Upper lobe of left lung (tissue), 4 donors: ENCODE measurements around the gene PRR33.

Experiments used
- CTCF ChIP-seq, 6 experiments: fragments of 450-650 bp in 4 of 6; fragments of 200-600 bp in 2 of 6; sonication (generic) in 2 of 6; IDR thresholded peaks; one replicate each; pipeline ENCODE4 v1.5.1; 2016 to 2019; ENCODE audit warnings: antibody characterized with exemption in 6 of 6
- POLR2A ChIP-seq, 4 donors: fragments of 450-650 bp; IDR thresholded peaks; one replicate each; pipeline ENCODE4 v1.5.1; 2016 to 2017; ENCODE audit warnings: antibody characterized with exemption in 4 of 4, mild to moderate bottlenecking in 2 of 4
- POLR2AphosphoS5 ChIP-seq, 2 donors: sonication (generic); formaldehyde crosslinking; IDR thresholded peaks; one replicate each; pipeline ENCODE4 v1.5.1; 2017; ENCODE audit warnings: antibody characterized with exemption in 2 of 2

GRCh38 chr11:1894759-1895158 is 3.1 kb upstream of the PRR33 start:
- TF ChIP-seq CTCF (IDR thresholded peaks at IDR 0.05): no peak
- no peak for TF ChIP-seq POLR2A (IDR thresholded peaks at IDR 0.05)
- no peak for TF ChIP-seq POLR2AphosphoS5 (IDR thresholded peaks at IDR 0.05)
